ENCODE data around the gene PRDM16.

DNA sequence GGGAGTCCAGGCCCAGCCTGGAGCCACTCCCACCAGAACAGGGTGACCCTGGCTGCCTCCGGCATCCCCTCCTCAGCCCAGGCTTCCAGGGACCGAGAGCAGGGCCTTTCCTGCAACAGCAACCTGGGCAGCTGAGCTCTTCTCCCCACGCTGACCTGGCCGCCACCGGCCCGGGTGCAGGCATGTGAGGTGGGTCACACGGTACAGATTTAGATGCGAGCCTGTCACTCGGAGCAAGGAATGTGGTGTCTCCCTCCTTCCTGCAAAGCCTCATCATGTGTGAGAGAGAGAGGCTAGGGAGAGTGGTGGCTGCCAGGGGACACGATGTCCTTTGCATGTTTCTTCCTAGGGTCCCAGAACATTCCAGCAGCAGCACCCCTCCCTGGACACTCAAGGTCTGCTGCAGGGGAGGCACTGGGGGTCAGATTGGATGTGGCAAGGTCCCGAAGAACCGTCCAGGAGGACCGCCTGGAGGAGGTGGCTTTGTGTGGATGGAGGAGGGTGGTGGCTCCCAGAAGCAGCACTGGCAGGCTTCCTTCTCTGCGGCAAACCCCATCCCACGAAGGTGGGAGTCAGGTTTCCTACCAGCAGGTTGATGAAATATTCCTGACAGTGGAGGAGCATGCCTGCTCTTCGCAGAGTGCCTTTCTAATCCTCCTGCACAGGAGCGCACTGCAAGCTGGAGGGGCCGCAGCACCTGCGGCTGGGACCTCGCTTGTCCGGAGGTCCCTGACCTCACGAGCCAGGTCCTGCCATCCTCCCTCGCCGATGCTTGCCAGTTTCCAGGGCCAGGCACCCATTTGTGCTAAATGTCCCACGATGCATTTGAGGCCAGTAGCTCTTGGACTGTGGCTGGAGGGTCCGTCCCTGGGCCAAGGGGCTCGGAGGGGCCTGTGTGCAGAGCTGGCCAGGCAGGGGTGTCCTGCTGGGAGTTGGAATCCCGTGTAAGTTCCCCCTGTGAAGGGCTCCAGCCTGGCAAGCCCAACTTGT, 68.4 kb downstream of the PRDM16 start:
- TF ChIP-seq, protein P1, sequence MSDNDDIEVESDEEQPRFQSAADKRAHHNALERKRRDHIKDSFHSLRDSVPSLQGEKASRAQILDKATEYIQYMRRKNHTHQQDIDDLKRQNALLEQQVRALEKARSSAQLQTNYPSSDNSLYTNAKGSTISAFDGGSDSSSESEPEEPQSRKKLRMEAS (IDR thresholded peaks at IDR 0.05), result no peak
- TF ChIP-seq, protein P2, sequence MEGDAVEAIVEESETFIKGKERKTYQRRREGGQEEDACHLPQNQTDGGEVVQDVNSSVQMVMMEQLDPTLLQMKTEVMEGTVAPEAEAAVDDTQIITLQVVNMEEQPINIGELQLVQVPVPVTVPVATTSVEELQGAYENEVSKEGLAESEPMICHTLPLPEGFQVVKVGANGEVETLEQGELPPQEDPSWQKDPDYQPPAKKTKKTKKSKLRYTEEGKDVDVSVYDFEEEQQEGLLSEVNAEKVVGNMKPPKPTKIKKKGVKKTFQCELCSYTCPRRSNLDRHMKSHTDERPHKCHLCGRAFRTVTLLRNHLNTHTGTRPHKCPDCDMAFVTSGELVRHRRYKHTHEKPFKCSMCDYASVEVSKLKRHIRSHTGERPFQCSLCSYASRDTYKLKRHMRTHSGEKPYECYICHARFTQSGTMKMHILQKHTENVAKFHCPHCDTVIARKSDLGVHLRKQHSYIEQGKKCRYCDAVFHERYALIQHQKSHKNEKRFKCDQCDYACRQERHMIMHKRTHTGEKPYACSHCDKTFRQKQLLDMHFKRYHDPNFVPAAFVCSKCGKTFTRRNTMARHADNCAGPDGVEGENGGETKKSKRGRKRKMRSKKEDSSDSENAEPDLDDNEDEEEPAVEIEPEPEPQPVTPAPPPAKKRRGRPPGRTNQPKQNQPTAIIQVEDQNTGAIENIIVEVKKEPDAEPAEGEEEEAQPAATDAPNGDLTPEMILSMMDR (IDR thresholded peaks at IDR 0.05), result no peak
- TF ChIP-seq CBX2 (IDR thresholded peaks at IDR 0.05; ENCODE audit: borderline replicate concordance, low read depth) (no peak), POLR2A (IDR thresholded peaks at IDR 0.05; ENCODE audit: low read length) (no peak), TP53 (CRISPR knock-in tag; IDR thresholded peaks at IDR 0.05) (no peak), HDAC2 (IDR thresholded peaks at IDR 0.05) (no peak), MAFK (IDR thresholded peaks at IDR 0.05; ENCODE audit: partially characterized antibody) (no peak), ESRRA (IDR thresholded peaks at IDR 0.05; ENCODE audit: borderline replicate concordance, low read length) (no peak)
- TF ChIP-seq, protein P3, sequence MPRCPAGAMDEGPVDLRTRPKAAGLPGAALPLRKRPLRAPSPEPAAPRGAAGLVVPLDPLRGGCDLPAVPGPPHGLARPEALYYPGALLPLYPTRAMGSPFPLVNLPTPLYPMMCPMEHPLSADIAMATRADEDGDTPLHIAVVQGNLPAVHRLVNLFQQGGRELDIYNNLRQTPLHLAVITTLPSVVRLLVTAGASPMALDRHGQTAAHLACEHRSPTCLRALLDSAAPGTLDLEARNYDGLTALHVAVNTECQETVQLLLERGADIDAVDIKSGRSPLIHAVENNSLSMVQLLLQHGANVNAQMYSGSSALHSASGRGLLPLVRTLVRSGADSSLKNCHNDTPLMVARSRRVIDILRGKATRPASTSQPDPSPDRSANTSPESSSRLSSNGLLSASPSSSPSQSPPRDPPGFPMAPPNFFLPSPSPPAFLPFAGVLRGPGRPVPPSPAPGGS (IDR thresholded peaks at IDR 0.05), result no peak

Data from A549 (cell line).